Stimulated activated CD4-positive, alpha-beta T cell treated with anti-CD3 and anti-CD28 coated beads, Interleukin-1b, Interleukin-23, amount 100 ng/mL, for 24 hours (primary cell): ENCODE measurements around the gene FRMD4B.
A peak's percentile ranks its signal among the peaks of the same experiment; 100 is the strongest.

Experiments used
- DNase-seq, 4 experiments: peaks; one replicate each; pipeline ENCODE4 v3.0.0-alpha.2; 2020; ENCODE audit warnings: low read depth in 4 of 4, low spot score in 1 of 4

FRMD4B gene

DNA sequence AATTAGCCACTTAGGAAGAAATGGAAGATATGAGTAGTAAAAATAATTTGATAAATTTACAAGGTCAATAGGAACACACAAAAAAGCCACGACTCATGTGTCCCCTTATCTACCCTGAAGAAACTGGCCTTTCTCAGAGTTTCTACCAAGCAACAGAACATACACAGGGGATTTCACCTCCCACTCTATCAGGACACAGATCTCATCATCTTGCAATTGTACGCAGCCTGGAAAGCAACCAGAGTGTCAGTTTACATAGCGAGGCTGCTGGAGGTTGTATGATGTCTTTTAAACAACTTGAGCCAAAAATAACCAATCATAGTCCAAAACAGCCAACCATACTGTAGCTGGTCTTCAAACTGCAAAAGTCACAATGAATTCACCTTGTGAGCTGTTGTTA is 243.8 kb downstream of the FRMD4B start:
- no peak for DNase-seq

DNA sequence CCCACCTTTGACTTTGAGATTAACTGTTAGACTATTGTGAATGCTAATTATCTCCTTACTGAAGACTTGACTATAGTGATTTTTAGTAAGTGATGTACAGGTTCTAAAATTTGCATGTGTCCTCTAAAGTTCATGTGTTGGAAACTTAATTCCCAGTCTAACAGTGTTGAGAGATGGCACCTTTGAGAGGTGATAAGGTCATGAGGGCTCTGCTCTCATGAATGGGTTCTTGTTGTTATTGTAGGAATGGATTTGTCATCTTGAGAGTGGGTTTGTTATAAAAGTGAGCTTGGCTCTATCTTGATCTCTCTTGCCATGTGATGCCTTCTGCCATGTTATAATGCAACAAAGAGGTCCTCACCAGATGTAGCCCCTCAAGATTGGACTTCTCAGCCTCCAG is 244.6 kb downstream of the FRMD4B start:
- DNase-seq: no peak

DNA sequence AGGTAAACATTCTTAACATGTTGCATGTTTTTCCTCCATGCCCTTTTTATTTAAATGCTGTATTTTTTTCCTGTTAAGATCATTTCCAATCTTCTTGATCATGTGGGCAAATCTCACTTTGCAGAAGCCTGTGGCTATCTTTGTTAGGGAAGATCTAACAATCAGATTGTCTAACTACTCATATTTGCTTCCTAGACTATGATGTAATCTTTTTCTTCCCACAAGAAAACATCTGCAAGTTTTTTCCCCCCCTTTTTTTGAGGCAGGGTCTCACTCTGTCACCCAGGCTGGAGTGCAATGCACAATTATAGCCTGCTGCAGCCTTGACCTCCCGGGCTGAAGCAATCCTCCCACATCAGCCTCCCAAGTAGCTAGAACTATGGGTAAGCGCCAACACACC is 248.5 kb downstream of the FRMD4B start:
- DNase-seq: no peak

DNA sequence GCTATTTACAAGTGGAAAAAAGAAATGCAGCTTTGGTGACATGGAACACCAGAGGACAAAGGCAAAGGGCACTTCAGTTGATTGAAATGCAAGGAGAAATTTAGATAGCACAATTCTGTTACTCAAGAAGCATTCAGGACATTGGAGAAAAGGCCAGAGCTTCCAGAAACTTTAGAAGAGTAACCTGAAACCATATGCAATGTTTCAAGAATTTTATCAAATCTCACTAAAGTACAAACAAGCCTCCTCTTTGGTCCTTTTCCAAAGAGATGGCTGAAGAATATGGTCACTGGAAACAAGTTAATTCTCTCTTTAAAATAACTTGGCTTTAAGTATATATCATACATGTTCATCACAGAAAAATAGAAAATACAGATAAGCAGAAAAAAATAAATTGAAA is 248.9 kb downstream of the FRMD4B start:
- no peak for DNase-seq

DNA sequence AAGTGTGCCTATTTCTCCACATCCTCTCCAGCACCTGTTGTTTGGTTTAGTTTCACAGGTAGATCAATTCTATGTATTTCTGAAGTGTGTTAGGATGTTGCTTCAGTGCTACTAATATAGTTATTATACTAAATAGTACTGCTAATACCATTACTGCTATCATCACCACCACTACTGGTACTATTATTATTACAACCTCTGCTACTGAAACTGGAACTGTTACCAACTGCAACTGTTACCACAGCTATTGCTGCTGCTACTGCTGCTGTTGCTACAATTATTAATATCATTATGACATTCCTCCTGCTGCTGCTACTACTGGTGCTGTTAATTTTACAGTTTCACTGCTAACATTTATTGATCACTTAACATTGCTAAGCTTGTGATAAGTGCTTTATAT is 255.2 kb downstream of the FRMD4B start:
- no peak for DNase-seq

DNA sequence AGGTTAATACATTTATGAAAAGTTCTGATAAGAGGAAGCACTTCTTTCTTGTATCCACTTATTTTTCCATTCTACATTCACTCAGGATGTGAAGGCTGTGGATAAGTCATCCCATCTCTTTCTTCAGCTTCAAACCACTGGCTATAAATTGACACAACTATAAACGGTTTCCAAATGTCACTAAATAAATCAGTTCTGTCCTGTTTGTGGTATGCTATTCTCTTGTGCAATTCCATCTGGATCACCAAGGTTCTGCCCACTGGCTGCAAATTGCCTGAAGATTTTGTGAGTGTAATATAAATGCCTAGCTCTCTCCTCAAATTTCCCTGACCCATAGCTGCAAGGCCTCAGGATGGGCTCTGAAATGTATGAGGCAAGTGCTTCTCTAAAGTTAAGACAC is 256.4 kb downstream of the FRMD4B start:
- no peak for DNase-seq

DNA sequence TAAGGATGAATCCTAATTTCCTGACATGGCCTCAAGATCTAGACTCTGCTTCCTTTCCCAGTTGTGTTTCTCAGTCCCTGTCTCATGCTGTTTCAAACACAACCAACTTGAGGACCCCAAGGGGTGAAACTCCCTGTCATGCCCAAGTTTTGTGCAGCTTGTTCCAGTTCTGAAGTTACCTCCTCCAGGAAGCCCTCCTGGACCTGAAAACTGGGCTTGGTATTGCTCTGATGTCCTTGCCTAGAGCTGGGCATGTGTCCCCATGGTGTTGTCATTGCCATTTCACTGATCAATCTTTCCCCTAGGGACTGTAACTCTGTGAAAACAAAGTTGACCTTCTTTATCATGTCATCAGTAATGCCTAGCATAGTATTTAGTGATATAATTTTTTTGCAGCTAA is 257.4 kb downstream of the FRMD4B start:
- no peak for DNase-seq

DNA sequence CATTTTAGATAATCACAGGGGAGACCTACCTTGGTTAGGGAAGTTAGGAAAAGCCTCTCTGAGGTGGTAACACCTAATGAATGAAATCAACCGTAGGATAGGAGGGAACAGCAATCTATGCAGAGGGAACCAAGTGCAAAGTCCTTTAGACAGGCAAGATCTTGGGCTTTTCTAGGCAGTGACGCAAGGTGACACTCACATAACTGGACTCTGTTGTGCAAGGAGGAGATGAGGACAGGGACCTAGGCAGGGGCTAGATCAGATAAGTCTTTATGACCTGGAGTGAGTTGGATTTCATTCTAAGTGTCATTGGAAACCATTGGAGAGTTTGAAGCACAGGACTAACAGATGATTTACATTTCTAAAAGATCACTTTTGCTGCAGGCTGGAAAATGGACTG is 258.9 kb downstream of the FRMD4B start:
- no peak for DNase-seq

DNA sequence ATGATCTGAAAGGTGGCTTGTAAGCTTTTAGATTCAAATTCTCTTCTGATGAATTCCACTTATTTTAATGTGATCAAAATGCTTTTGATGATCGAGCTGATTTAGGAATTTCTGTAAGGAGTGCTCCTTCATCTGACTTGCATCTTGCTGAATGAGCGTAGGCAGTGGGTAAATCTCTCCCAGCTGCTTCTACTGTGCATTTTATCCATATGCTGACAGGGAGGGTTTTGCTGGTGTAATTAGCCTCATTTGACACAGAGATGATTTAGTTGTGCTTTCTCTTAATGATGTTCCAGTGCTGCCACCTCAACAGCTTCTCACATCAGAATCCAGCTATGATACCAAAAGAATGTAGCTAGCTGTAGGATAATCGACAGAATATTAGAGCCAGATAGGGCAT is 259.7 kb downstream of the FRMD4B start:
- no peak for DNase-seq

DNA sequence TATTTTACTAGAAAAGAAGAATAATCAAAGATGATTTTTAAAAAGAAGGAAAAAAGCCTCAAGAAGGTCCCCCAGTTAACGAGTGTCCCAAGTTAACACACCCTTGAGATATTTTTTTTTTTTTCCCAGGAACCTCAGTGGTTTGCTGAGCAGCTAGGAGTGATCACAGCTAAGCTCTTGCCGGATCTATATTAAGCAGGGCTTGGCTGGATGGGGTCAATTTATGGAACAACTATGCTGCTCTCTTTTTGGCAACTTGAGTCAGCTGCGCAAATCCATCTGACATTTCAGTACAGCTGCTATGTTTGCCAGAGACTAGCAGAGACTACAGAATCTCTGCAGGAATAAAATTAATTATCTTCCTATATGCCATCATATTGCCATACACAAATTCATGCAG is 263.5 kb downstream of the FRMD4B start, which contains the start of gene LMOD3:
Gene LMOD3, minus strand, starts transcription at position 193 of the 400 bp plus-strand sequence. CDS start 209 bp downstream, outside the sequence.
- no peak for DNase-seq

DNA sequence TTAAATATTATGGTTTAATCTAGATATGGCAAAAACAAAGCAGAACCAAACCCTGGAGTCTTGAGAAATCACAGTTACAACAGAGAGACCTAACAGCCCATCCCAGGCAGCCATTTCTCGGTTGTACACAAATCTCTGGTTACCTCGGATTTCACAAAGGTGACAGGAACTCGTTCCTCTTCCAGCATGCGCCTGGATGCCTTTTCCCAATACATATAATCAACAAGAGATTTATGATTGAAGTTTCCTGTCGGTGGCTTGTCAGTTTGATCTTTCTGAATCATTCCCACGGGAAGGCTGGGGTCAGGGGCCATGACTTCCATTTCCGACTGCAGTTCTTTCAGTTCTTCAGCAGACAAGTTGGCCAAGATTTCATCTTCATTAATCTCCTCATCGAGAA is 263.9 kb downstream of the FRMD4B start:
- DNase-seq: no peak

DNA sequence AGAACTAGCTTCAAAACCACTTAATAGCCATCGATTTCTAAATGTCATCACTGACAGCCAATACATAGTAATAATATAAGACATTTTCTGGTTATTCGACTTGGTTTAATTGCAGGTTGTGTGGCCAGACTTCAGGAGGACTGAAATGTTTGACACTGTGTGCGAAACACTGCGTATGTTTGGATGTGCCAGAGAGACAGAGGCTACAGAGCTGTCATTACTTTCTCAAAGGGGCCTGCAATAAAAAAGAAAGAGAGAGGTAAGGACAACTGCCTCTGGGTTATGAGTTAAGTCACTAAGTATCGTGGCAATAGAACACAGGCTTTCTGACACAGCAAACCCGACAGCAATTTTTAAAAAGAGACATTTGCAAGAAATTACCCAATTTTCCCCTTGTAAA is 264.4 kb downstream of the FRMD4B start:
- DNase-seq: no peak

DNA sequence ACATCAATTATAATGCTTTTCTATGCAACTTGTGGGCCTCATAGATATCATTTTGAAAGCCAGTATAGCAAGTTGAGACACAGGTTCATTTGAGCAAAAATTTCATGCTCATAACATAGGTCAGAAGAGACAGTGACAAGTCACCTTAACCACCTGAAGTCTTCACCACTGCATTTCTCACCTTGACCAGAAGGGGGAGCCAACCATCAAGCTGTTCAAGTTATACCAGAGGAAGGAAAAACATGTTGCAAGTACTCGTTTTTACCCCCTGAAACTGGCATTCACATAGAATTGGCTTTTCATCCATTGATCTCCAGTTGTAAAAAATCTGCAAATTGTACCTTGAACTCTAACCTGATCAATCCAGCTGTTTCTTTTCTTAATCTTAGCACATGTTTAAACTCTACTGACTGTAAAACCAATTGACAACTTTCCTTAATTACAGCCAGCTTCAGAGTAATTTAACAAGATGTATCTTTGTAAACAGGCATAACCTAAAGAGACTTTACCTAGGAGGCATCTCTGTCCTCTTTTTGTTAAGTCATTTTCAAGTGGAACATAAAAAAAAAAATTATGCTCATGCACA is 264.9 kb downstream of the FRMD4B start:
- DNase-seq: peak; percentile 64 to 76 (median 66)
